Activated CD4-positive, alpha-beta T cell treated with anti-CD3 and anti-CD28 coated beads for 4 hours (primary cell): Measurements from ENCODE around the gene SURF2.

Source experiments
- DNase-seq, 2 donors: peaks; one replicate each; pipeline ENCODE4 v3.0.0-alpha.2; 2020

The SURF2 gene

DNA sequence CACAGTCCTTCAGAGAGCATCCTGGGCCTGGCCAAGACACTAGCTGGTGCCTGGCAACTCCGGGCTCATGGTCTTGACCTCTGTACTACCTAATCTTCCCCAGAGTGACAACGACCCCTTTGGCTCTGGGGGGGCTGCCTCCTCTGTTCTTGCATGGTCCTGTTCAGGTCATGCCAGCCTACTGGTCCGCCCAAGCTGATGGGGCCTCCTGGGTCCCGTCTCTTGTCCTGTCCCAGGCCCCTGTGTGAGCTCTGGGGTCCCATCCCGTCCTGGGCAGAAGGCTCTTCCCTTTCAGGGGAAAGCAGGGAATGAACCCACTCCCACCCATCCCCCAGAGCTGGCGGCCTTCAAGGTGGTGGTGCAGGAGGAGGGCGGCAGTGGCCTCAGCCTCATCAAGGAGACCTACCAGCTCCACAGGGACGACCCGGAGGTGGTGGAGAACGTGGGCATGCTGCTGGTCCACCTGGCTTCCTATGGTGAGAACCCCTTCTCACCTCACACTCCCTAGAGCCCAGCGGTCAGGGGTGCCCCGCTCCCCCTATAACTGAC, 48.2 kb downstream of the SURF2 start:
- no peak for DNase-seq

DNA sequence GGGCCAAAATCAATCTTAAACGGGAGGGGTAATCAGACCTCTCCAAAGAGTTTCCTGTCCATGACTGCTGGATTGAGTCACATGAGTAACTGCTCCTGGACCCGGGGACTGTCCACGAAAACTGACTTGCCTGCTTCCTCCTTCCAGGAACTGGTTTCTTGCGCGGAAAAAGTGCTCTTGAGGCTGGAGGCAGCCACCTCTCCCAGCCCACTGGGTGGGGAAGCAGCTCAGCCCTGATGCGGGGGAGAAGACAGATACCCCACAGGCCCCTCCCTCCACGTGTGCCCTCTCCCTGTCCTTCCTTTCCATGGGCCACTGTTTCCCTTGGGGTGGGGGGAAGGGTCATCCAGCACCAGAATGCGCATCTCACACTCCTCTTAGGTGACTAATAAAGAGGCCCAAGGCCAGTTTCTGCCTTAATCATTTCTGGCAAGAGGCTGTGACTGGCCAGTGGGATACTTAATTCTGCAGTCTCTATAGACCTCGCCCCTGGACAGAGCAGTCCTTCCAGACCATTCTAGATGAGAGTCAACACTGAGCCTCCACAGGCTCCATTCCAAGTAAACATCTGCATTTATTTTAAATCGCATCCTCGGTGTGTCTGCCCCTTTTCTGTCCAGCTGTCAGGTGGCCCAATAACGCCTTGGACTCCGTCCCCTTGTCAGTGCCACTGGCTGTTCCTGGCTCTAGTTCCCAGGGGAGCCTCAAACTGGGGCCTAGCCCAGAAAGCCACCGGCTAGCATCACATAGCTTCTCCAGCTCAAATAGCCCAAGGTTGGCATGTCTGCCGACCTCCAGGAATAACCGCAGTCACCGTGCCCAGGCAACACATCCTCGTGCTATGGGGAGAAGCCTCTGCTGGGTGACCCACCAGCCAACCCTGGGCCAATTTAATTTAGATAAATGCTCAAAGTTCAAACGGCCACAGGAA, 49.4 kb downstream of the SURF2 start:
- DNase-seq: no peak

DNA sequence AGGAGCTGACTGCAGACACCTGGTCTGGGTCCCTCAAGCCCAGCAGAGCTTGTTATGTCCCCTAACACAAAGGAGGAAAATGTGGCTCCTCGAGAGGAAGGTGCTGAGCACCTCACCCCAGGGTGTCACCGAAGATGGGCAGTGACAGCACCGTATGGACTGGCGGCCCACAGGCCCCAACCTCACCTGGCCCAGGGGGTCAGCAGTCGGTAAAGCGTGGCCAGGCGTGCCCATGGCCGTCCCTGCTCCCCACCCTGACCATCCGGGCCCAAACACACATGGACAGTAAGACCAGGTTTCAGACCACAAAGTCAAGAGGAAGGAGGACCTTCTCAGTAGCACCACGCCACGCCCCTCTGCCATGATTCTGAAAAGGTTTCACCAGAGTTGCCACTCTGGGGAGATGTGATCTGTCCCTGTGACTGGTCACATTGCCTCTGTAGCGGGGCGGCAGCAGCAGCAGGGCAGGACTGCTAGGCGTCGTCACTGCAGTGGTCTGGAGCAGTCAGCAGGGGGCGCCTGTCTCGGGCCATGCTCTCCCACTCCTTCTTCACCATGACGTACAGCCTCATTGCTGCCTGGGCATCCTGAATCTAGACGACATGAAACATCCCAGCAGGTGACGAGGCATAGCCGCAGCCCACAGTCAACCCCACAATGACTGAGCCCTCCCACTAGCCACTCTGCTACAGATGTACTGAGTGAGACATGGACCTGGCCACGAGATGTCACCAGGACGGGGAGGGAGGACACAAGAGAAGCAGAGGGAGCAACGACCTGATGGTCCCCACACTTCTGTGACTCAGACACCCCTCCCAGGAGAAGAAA, 50.3 kb downstream of the SURF2 start:
- DNase-seq: peak; percentile 77 to 78

DNA sequence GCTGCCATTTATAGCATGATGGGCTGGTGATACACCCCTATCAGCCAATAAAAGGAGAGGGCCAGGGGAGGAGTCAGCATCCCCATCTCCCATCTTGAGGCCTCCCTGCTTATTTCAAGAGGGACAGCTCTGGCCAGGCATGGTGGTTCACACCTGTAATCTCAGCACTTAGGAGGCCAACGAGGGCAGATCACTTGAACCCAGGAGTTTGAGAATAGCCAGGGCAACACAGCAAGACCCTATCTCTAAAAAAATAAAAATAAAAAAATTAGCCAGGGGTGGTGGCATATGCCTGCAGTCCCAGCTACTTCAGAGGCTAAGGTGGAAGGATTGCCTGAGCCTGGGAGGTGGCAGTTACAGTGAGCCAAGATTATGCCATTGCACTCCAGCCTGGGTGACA, 51.7 kb downstream of the SURF2 start:
- no peak for DNase-seq
